ENCODE measurements around the gene EXD3. TPM values are rescaled to one million over a fixed set of nuclear protein-coding genes. Genes with fewer than 3 reads are reported as not detected.

Gene EXD3
- total and polyA plus RNA-seq, 2 of the 13 experiments (the other 11 are each of a cell fraction or from before 2014, with no cell fraction given): 2.7 to 4.8 TPM

DNA sequence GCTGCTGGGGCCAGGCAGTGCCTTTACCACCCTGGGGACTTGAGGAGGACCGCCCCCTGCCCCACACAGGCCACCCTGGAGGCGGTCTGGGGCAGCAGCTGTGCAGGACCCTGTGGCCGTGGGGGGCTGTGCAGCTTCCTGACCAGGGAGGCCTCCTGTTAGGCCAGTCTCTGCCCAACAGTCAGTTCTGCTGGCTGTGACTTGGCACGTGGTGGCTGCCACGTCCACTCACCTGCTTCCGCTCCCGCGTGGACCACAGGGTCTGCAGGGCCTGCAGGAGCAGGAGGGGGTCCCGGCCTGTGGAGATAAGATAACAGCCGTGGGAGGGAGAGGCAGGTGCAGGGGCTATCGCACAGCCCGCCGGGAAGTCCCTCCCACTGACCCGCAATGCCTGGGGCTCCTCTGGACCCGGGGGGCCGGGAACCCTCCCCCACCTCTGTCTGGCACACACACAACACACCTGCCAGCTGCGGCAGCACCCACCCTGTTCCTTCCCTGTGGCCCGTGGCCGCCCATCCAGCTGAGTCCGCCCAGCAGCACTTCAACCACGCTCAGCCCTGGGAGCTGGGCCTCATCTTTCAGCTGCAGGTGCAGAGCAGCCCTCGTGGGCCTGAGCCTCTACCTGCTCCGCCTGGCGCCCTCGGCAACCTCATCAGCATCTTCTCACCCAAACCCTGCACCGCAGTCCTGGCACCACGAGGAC lies 39.7 kb downstream of the EXD3 start (continued):
- no peak for TF ChIP-seq ZNF558 (CRISPR knock-in tag; IDR thresholded peaks at IDR 0.05; ENCODE audit: borderline replicate concordance)
- TF ChIP-seq, protein P1, sequence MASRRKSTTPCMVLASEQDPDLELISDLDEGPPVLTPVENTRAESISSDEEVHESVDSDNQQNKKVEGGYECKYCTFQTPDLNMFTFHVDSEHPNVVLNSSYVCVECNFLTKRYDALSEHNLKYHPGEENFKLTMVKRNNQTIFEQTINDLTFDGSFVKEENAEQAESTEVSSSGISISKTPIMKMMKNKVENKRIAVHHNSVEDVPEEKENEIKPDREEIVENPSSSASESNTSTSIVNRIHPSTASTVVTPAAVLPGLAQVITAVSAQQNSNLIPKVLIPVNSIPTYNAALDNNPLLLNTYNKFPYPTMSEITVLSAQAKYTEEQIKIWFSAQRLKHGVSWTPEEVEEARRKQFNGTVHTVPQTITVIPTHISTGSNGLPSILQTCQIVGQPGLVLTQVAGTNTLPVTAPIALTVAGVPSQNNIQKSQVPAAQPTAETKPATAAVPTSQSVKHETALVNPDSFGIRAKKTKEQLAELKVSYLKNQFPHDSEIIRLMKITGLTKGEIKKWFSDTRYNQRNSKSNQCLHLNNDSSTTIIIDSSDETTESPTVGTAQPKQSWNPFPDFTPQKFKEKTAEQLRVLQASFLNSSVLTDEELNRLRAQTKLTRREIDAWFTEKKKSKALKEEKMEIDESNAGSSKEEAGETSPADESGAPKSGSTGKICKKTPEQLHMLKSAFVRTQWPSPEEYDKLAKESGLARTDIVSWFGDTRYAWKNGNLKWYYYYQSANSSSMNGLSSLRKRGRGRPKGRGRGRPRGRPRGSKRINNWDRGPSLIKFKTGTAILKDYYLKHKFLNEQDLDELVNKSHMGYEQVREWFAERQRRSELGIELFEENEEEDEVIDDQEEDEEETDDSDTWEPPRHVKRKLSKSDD (CRISPR knock-in tag; IDR thresholded peaks at IDR 0.05; ENCODE audit: low read depth): no peak
- no peak for TF ChIP-seq NFE2L2 (IDR thresholded peaks at IDR 0.05; ENCODE audit: low read length)
- TF ChIP-seq, protein P2, sequence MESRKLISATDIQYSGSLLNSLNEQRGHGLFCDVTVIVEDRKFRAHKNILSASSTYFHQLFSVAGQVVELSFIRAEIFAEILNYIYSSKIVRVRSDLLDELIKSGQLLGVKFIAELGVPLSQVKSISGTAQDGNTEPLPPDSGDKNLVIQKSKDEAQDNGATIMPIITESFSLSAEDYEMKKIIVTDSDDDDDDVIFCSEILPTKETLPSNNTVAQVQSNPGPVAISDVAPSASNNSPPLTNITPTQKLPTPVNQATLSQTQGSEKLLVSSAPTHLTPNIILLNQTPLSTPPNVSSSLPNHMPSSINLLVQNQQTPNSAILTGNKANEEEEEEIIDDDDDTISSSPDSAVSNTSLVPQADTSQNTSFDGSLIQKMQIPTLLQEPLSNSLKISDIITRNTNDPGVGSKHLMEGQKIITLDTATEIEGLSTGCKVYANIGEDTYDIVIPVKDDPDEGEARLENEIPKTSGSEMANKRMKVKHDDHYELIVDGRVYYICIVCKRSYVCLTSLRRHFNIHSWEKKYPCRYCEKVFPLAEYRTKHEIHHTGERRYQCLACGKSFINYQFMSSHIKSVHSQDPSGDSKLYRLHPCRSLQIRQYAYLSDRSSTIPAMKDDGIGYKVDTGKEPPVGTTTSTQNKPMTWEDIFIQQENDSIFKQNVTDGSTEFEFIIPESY (CRISPR knock-in tag; IDR thresholded peaks at IDR 0.05): no peak
- TF ChIP-seq ZFP36 (IDR thresholded peaks at IDR 0.05; ENCODE audit: borderline replicate concordance, low read depth, low read length, partially characterized antibody): no peak
- no peak for TF ChIP-seq CHCHD3 (CRISPR knock-in tag; IDR thresholded peaks at IDR 0.05)
- no peak for TF ChIP-seq MTF1 (CRISPR knock-in tag; IDR thresholded peaks at IDR 0.05)
- TF ChIP-seq, protein P3, sequence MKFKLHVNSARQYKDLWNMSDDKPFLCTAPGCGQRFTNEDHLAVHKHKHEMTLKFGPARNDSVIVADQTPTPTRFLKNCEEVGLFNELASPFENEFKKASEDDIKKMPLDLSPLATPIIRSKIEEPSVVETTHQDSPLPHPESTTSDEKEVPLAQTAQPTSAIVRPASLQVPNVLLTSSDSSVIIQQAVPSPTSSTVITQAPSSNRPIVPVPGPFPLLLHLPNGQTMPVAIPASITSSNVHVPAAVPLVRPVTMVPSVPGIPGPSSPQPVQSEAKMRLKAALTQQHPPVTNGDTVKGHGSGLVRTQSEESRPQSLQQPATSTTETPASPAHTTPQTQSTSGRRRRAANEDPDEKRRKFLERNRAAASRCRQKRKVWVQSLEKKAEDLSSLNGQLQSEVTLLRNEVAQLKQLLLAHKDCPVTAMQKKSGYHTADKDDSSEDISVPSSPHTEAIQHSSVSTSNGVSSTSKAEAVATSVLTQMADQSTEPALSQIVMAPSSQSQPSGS (CRISPR knock-in tag; IDR thresholded peaks at IDR 0.05): no peak
- TF ChIP-seq ZNF33B (CRISPR knock-in tag; IDR thresholded peaks at IDR 0.05): no peak
- TF ChIP-seq MAFK (conservative IDR thresholded peaks at IDR 0.05 in 1 of 2, IDR thresholded peaks at IDR 0.05 in 1 of 2; ENCODE audit: low read length in 2 of 2): no peak
- TF ChIP-seq MTA1 (CRISPR knock-in tag; IDR thresholded peaks at IDR 0.05; ENCODE audit: borderline replicate concordance): 0 out of 2 replicates have a peak, but pooled peaks have one; percentile 8
- TF ChIP-seq ZNF343 (CRISPR knock-in tag; IDR thresholded peaks at IDR 0.05): 0 out of 2 replicates have a peak, but pooled peaks have one; percentile 32
- TF ChIP-seq, protein P4, sequence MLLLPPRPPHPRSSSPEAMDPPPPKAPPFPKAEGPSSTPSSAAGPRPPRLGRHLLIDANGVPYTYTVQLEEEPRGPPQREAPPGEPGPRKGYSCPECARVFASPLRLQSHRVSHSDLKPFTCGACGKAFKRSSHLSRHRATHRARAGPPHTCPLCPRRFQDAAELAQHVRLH (CRISPR knock-in tag; IDR thresholded peaks at IDR 0.05; ENCODE audit: borderline replicate concordance, low read depth): no peak
- TF ChIP-seq, protein P5, sequence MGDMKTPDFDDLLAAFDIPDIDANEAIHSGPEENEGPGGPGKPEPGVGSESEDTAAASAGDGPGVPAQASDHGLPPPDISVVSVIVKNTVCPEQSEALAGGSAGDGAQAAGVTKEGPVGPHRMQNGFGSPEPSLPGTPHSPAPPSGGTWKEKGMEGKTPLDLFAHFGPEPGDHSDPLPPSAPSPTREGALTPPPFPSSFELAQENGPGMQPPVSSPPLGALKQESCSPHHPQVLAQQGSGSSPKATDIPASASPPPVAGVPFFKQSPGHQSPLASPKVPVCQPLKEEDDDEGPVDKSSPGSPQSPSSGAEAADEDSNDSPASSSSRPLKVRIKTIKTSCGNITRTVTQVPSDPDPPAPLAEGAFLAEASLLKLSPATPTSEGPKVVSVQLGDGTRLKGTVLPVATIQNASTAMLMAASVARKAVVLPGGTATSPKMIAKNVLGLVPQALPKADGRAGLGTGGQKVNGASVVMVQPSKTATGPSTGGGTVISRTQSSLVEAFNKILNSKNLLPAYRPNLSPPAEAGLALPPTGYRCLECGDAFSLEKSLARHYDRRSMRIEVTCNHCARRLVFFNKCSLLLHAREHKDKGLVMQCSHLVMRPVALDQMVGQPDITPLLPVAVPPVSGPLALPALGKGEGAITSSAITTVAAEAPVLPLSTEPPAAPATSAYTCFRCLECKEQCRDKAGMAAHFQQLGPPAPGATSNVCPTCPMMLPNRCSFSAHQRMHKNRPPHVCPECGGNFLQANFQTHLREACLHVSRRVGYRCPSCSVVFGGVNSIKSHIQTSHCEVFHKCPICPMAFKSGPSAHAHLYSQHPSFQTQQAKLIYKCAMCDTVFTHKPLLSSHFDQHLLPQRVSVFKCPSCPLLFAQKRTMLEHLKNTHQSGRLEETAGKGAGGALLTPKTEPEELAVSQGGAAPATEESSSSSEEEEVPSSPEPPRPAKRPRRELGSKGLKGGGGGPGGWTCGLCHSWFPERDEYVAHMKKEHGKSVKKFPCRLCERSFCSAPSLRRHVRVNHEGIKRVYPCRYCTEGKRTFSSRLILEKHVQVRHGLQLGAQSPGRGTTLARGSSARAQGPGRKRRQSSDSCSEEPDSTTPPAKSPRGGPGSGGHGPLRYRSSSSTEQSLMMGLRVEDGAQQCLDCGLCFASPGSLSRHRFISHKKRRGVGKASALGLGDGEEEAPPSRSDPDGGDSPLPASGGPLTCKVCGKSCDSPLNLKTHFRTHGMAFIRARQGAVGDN (CRISPR knock-in tag; IDR thresholded peaks at IDR 0.05): peak; percentile 59; the same call in 1 of the 2 replicates
- no peak for TF ChIP-seq PAWR (CRISPR knock-in tag; IDR thresholded peaks at IDR 0.05; ENCODE audit: borderline replicate concordance)
- TF ChIP-seq, protein P6, sequence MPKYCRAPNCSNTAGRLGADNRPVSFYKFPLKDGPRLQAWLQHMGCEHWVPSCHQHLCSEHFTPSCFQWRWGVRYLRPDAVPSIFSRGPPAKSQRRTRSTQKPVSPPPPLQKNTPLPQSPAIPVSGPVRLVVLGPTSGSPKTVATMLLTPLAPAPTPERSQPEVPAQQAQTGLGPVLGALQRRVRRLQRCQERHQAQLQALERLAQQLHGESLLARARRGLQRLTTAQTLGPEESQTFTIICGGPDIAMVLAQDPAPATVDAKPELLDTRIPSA (CRISPR knock-in tag; IDR thresholded peaks at IDR 0.05; ENCODE audit: borderline replicate concordance): no peak
